Measurements from ENCODE around the gene TOPAZ1.

Gene TOPAZ1

DNA sequence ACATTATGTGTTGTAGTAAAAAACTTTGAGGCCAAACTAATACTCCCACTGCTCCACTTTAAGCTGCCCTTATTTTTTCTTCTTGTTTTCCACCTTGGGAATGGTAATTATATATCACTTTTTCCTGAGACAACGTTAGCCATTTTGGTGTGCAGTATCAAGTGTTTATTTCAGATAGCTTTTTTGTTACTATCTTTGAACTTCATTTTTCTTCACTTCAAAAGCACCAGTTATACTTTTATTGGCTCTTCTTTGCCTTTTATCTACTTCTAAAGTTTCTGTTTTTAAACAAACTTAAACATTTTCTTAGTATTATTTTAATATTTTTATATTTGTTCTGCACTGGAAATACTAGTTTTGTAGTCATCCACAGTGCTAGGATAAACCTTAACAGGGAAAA, 6.5 kb downstream of the TOPAZ1 start:
- no peak for DNase-seq

DNA sequence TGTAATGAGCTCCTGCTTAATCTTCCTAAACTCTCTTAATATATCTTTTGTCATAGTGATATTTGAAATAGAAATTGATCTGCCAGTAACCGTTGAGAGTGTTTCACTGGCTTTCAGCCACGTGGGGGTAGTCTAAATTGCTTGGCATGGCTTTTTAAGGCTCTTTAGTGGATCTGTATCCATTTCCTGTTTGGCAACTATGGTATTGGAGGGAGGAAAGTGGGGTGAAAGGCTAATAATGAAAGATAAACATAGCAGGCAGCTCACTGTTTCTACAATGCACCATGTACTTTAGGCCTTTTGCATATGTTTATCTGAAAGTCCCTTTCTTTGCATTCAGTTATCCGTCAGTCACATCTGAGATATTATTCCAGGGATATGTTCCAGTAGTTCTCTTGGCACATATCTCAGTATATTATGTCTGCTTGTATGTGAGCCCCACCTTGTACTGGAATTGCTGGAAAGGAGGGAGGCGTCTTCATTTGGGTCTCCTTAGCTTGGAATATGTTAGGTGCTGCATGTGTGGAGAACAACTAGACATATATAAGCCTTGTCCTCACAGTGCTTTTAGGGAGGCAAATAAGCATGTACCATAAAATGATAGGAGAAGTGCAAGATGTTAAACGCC, 10.8 kb downstream of the TOPAZ1 start:
- no peak for DNase-seq

DNA sequence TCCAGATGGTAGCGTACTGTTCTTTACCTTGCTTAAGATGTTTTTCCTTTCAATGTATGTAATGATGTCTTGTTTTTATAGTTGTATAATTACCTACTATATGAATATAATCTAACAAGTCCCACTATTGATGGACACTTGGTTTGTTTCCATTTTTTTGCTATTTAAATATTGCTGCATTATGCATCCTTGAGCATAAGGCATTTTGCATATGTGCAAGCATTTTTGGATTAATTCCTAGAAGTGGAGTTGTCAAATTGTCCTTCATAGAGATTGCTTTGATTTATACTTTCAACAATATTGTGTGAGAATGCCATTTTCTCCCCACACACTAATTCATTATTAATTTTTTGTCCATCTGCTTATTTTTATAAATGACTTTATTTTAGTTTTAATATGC, 17.7 kb downstream of the TOPAZ1 start:
- no peak for DNase-seq

DNA sequence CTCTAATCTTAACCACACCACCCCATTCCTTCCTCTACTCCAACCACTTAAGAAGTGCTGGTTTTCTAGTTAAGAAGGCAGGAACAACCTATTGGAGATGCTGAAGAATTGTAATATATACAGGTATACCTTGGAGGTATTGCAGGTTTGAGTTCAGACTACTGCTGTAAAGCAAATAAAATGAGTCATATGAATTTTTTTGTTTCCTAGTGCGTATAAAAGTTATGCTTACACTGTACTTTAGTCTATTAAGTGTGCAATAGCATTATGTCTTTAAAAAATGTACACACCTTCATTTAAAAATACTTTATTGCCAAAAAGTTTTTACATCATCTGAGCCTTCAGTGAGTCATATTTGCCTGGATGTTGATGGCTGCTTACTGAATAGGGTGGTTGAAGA, 22.5 kb downstream of the TOPAZ1 start:
- no peak for DNase-seq

DNA sequence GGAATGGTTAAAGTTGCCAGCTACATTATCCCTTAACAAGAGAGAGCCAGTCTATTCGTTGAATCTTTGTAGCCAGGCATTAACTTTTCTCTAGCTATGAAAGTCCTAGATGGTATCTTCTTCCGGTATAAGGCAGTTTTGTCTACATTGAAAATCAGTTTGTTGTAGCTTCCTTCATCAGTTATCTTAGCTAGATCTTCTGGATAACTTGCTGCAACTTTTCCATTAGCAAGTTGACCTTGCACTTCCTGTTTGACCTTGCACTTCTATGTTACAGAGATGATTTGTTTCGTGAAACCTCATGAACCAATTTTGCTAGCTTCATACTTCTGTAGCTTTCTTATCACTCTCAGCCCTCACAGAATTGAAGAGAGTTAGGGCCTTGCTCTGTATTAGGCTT, 24.1 kb downstream of the TOPAZ1 start:
- DNase-seq = no peak

DNA sequence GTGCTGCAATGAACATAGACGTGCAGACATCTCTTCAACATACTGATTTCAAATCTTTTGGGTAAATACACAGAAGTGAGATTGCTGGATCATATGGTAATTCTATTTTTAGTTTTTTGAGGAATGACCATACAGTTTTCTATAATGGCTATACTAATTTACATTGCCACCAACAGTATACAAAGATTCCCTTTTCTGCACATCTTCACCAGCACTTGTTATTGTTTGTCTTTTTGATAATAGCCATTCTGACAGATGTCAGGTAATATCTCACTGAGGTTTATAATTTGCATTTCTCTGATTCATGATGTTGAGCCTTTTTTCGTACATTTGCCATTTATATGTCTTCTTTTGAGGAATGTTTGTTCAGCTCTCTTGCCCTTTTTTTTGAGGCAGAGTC, 30.5 kb downstream of the TOPAZ1 start:
- DNase-seq = no peak

DNA sequence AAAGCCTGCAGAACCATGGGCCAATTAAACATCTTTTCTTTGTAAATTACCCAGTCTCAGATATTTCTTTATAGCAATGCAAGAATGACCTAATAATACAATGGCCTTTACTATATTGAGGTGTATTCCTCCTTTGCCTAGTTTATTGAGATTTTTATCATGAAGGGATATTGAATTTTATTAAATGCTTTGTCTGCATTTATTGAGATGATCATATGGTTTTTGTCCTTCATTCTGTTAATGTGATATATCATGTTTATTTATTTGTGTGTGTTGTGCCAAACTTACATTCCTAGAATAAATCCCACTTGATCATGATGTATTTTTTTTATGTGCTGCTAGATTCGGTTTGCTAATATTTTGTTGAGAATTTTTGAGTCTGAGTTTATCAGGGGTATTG, 36.2 kb downstream of the TOPAZ1 start:
- DNase-seq = no peak

DNA sequence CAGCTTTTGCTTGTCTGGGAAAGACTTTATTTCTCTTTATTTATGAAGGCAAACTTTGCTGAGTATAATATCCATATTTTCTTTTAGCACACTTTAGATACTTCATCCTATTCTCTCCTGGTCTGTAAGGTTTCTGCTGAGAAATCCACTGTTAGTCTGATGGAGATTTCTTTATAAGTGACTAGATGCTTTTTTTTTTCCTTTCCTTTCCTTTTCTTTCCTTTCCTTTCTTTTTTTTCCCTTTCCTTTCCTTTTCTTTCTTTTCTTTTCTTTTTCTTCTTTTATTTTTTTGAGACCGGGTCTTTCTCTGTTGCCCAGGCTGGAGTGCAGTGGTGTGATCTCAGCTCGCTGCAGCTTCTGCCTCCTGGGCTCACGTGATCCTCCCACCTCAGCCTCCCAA, 38.4 kb downstream of the TOPAZ1 start:
- no peak for DNase-seq

DNA sequence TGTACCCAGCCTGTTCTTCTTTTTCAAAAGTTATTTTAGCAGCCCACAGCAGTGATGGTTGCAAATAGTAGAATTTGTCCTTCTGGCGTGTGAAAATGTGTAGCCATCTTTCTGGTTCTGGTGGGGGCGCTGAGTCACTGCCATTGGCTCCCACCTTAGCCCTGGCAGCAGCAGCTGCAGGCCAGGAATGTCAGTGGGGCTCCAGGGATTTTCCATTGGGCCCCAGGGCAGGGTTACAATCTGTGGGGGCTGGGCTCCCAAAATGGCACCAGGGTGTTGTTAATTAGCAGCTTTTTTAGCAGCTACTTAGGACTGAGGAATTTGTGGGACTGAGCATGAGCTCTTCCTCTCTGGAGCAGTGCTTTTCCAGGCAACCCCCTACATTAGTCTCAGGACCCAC, 38.9 kb downstream of the TOPAZ1 start:
- no peak for DNase-seq

DNA sequence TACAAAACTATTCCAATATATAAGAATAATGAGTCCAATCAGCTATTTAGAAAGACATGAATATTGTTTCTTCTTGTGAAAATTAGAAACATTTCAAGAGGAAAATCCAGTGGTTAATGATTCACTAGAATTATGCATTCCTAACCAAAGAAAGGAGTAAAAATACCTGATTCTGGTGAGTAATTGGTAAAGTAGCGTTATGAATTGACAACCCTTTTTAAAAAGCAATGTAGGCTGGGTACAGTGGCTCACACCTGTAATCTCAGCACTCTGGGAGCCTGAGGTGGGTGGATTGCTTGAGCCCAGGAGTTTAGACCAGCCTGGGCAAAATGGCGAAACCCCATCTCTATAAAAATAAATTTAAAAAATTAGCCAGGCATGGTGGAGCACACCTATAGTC, 43.3 kb downstream of the TOPAZ1 start:
- no peak for DNase-seq

DNA sequence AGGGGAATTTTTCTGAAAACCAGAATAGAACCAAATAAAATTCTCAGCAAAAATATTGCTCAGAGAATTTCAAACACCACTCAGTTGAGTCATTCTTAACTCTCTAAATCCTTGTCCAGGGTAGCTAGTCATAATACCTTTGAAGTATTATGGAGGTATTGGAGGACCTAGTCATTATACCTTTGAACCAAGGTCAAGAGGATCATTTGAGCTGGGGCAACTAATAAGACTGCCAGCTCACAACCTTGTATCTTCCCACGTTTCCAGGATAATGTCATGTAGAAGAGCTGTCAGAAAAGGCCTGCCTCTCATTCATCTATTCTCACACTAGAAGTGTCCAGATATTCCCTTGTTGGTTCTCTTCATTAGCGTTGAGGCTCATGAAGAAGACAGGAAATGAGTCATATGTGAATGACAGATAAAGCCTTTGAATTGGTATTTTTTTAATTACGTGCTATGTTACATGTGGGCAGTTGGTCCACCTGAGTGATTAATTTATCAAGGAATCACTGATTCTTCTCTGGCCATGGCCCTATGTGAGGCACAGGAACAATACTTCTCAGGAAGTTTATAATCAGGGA, 48.3 kb downstream of the TOPAZ1 start:
- no peak for DNase-seq

DNA sequence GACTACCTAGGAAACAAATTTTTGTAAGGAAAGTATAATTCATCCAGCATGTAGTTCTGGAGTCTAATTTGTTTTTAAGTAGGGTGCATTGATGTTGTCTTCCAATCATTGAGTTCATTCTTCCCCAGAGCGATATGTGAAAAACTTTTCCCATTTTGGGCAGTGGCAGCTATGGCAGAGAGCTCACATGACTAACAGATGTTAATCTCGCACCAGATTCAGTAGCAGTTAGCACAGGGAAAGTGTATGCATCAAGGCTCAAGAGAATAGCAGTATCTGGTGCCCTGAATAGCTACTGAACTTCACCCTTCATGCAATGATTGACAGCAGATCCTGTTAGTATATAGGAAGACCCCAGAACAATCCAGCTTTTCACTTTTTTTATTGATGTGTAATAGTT, 50.6 kb downstream of the TOPAZ1 start:
- DNase-seq = no peak

DNA sequence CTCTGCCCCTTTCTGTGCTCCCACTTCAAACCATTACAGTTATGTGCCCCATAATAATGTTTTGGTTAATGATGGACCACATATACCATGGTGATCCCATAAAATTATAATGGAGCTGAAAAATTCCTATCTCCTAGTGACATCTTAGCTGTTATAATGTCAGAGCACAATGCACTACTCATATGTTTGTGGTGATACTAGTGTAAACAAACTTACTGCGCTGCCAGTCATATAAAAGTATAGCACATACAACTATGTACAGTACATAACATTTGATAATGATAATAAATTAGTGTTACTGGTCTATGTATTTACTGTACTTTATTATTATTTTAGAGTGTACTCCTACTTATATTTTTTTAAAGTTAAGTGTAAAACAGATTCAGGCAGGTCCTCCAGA, 51.3 kb downstream of the TOPAZ1 start:
- DNase-seq = no peak

DNA sequence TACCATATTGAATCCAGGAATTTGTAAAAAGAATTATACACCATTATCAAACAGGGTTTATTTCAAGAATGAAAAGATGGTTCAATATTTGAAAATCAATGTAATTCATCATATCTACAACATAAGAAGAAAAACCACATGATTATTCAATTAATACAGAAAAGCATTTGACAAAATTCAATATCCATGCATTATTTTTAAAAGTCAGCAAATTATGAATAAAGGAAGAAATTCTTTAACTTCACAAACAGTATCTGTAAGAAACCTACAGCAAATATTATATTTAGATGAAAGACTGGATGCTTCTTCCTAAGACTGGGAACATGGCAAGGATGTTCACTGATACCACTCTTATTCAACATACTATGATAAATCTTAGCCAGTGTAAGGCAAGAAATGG, 55.6 kb downstream of the TOPAZ1 start:
- DNase-seq = no peak

DNA sequence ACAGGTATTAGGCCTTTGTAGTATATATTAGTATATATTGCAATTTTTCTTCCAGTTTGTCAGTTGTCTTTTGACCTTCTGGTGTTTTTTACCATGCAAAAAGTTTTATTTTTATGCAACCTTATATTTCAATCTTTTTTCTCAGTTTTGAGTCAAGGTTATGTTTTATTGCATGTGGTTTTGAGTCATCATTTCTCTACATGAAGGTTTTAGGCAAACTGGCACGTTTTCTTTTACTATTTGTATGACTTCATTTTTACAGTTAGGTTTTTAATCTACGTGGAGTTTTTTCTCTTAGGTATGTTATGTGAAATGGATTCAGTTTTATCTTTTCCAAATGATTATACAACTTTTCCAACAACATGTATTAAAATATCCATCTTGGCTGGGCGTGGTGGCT, 60.1 kb downstream of the TOPAZ1 start:
- DNase-seq = no peak

DNA sequence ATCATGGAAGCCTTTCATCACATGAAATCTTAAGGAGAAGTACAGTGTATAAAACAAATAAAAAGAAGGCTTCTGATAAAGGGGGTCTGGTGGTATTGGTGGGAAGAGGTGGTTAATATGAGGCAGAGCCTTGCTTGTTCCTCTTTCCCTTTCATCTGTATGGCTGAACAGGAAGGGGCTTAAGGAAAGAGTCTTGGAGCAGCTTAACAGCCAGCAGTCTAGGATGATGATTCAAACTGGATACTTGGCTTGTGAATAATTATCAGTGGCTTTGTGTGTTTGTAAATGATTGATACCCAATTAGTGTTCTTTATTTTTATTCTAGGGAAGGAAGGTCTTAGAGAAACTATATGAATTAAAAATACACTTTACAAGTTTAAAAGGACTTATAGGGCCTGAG, 67.8 kb downstream of the TOPAZ1 start:
- DNase-seq = no peak

DNA sequence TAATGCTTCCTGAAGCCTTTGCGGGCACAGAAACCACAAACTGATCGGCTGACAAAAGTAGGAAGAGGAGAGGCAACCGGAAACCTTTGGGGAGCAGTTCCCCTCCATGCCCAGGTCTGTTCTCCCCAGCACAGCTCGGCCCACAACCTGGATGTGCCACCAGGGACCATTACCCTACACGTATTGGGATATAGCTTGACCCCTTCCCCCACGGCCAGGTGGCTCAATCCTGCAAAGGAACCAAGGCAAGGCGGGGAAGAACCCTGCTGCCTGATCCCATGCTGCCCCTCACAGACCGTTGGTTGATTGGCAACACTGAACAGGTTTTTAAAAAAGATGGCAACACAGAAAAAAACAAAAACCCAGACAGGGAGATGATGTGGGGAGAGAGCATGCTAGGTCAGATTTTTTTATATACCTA, 77.2 kb downstream of the TOPAZ1 start:
- no peak for DNase-seq

DNA sequence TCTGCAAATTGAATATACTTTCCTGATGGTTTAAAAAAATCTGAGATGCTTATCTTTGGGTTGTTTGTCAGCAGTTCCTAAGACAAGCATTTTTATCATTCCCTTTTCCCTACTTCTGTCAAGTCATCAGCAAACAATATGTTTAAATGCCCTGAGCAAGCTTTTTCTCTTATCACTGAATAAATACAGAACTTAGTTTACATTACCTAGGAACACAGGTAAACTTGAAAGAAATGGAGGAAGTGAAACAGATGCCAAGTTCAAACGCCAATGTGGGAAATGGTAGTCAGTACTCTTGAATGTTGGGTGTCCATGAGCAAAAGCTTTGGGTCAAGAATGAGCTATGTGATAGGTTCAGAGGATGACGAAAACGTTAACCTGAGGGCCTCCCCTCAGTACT, 79.6 kb downstream of the TOPAZ1 start:
- no peak for DNase-seq

DNA sequence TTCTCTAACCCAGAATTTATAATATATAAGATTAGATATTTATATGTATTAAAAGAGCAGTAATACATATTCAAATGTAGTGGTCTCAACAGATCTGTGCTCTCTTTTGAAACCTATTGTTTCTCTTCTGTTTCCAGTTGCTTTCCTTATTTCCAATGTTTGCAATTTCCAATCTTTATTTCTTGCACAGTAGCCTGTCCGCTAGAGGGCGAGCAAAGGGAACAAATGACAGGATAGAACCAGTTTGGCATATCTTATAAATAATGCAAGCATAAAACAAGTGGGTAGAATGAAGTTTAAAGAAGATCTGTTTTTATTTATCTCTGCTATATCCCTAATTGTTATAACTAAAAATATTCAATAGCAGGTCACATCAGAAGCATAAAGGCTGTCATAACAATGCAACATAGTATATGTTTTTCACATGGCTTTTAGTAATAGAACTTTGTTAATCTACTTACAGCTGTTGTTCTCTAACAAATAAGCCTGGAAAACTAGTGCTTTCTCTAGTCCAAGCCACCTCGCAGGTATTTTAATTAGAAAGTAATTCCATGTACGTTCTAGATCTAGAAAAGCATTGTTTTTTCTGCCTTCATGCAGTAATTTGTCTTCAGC, 81.8 kb downstream of the TOPAZ1 start:
- no peak for DNase-seq

DNA sequence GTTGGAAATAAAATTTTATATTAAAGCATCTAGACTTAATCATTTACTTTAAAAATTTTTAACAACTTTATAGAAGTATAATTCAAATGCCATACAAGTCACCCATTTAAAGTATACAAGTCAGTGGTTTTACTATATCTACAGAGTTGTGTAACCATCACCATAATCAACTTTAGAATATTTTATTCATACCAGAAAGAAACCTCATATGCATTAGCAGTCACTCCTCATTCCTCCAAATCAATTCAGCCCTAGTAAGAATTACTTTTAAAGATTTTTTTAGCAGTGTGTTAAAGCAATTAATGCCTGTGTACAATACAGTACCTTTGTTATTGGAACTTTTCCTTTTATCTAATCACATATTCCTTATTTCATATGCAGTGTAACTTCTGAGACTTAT, 82.9 kb downstream of the TOPAZ1 start:
- DNase-seq = no peak

DNA sequence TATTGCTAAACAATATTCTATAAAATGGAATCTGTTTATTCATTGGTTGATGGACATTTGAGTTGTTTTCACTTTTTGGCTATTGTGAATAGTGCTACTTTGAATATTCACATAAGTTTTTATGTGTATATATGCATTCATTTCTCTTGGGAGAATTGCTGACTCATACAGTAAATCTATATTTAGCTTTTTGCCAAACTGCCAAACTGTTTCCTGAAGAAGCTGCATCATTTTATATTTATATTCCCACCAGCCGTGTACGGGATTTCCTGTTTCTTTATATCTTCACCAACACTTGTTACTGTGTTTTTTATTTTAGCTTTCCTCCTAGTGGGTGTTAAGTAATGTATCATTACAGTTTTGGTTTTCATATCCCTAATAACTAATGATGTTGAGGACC, 84.3 kb downstream of the TOPAZ1 start:
- DNase-seq = no peak

DNA sequence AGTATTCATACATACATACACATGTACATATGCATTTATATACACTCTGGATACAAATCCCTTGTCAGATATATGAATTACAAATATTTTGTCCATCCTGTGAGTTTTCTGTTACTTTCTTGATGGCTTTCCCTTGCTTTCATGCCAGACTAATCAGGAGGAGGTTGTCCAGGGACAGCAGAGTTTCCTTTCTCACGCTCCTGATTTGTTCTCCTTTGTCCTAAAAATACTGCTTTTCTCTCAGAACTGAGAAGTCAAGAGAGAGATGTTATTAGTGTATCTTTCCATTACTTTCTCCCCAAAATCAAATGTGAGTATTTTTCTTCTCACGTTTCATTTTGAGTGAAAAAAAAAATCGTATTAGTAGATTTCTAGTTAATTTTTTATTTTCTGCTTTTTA, 84.8 kb downstream of the TOPAZ1 start:
- DNase-seq = no peak

DNA sequence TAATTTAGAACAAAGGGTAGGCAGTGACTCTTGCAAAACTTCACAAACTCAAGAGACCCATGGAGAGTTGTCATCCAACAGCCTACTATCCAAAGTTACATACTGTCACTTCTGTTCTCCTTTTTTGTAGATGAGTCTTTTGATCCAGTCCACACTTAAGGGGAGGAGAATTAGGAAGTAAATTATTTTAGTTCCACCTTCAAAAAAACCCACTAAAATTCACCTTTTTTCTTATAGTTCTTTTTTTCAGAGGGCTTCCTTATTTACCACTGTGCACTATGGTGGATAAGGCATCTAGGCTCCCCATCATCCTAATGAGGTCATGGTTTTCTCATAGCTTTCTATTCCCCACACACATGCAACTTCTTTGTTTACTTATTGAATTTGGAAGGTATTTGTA, 88.3 kb downstream of the TOPAZ1 start:
- no peak for DNase-seq

DNA sequence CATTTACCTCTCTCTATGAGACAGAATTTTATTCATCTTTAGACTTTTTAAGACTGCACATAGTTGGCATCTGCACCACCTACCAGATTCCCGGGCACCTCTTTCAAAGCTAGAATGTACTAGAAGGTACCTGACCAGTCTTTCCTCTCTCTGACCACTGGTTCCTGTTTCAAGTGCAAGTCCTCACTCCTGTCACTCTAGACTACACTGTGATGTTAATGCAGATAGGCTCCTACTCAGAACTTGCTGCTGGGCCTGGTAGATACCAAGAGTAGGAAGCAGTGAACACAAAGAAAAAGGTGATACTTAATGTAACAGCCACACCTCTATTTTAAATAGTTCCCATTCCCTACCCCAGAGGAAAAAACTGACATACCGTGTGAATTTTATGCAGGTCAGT, 88.8 kb downstream of the TOPAZ1 start:
- no peak for DNase-seq

DNA sequence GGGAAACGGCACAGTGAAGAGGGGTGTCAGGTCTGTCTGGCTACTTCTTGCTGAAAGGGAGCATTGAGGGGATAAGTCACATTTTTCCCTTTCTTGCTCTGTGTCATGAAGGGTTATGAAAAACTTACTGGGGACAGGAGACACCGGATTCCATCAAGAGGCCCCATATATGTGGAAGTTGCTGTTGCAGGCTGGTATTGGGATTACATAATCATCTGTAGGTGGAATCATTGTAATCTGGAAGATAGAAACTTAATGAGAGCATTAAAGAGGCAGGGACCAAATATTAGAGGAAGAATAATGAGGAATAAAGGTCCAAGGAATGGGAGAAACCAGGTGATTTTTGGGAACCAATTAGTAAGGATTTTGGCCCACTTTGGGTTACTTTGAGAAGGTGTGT, 92.6 kb downstream of the TOPAZ1 start:
- DNase-seq = no peak
